ENCODE data around the gene CD46.

The CD46 gene

GRCh38 chr1:207839083-207839413 lies 87.2 kb downstream of the CD46 start:
- ChIA-PET POLR2A (no interaction called here), CTCF (no interaction called here)
- TF ChIP-seq ARNT (IDR thresholded peaks at IDR 0.05) (no peak), SP1 (IDR thresholded peaks at IDR 0.05) (no peak), BHLHE40 (IDR thresholded peaks at IDR 0.05; ENCODE audit: borderline replicate concordance) (no peak), ZNF384 (IDR thresholded peaks at IDR 0.05) (no peak), CTBP1 (IDR thresholded peaks at IDR 0.05; ENCODE audit: borderline replicate concordance) (no peak), FOXA1 (IDR thresholded peaks at IDR 0.05) (no peak), ELF4 (IDR thresholded peaks at IDR 0.05) (no peak)
- DNase-seq (ENCODE audit: extremely low spot score) = no peak

- TF ChIP-seq LEF1 (IDR thresholded peaks at IDR 0.05; ENCODE audit: borderline replicate concordance) (no peak), ZNF384 (IDR thresholded peaks at IDR 0.05) (no peak), NFRKB (IDR thresholded peaks at IDR 0.05) (no peak), TARDBP (IDR thresholded peaks at IDR 0.05) (no peak), SUZ12 (IDR thresholded peaks at IDR 0.05) (no peak), ELF4 (IDR thresholded peaks at IDR 0.05) (no peak), SP1 (IDR thresholded peaks at IDR 0.05) (no peak), BHLHE40 (IDR thresholded peaks at IDR 0.05; ENCODE audit: borderline replicate concordance) (no peak), FOXM1 (IDR thresholded peaks at IDR 0.05; ENCODE audit: borderline replicate concordance) (no peak), ARNT (IDR thresholded peaks at IDR 0.05) (no peak), CTBP1 (IDR thresholded peaks at IDR 0.05; ENCODE audit: borderline replicate concordance) (no peak), HDGF (IDR thresholded peaks at IDR 0.05; ENCODE audit: borderline replicate concordance) (no peak), FOXK2 (IDR thresholded peaks at IDR 0.05) (no peak), FOXA1 (IDR thresholded peaks at IDR 0.05) (no peak)
- CTCF ChIA-PET = no interaction called here
- POLR2A ChIA-PET = no interaction called here
- DNase-seq (ENCODE audit: extremely low spot score) = no peak
These were observed 88.5 kb downstream of the CD46 start for GRCh38 chr1:207840380-207840779.

- ChIA-PET CTCF (no interaction called here), POLR2A (no interaction called here)
- no peak for TF ChIP-seq FOXA1 (IDR thresholded peaks at IDR 0.05)
- no peak for TF ChIP-seq CTBP1 (IDR thresholded peaks at IDR 0.05; ENCODE audit: borderline replicate concordance)
- TF ChIP-seq SP1 (IDR thresholded peaks at IDR 0.05) = no peak
- no peak for TF ChIP-seq ZNF384 (IDR thresholded peaks at IDR 0.05)
- TF ChIP-seq HDGF (IDR thresholded peaks at IDR 0.05; ENCODE audit: borderline replicate concordance) = no peak
- TF ChIP-seq TARDBP (IDR thresholded peaks at IDR 0.05) = no peak
- TF ChIP-seq NFRKB (IDR thresholded peaks at IDR 0.05) = no peak
- no peak for TF ChIP-seq PKNOX1 (IDR thresholded peaks at IDR 0.05)
- TF ChIP-seq FOXM1 (IDR thresholded peaks at IDR 0.05; ENCODE audit: borderline replicate concordance) = no peak
- no peak for TF ChIP-seq LEF1 (IDR thresholded peaks at IDR 0.05; ENCODE audit: borderline replicate concordance)
- TF ChIP-seq BHLHE40 (IDR thresholded peaks at IDR 0.05; ENCODE audit: borderline replicate concordance) = no peak
- no peak for TF ChIP-seq L3MBTL2 (conservative IDR thresholded peaks at IDR 0.05)
- no peak for TF ChIP-seq ELF4 (IDR thresholded peaks at IDR 0.05)
- no peak for TF ChIP-seq SUZ12 (IDR thresholded peaks at IDR 0.05)
- no peak for TF ChIP-seq FOXK2 (IDR thresholded peaks at IDR 0.05)
- no peak for TF ChIP-seq ARNT (IDR thresholded peaks at IDR 0.05)
- DNase-seq (ENCODE audit: extremely low spot score) = no peak
These were observed 89.4 kb downstream of the CD46 start for GRCh38 chr1:207841293-207841692.

- TF ChIP-seq CTBP1 (IDR thresholded peaks at IDR 0.05; ENCODE audit: borderline replicate concordance) = no peak
- no peak for TF ChIP-seq LEF1 (IDR thresholded peaks at IDR 0.05; ENCODE audit: borderline replicate concordance)
- TF ChIP-seq TARDBP (IDR thresholded peaks at IDR 0.05) = no peak
- no peak for TF ChIP-seq FOXK2 (IDR thresholded peaks at IDR 0.05)
- no peak for TF ChIP-seq BHLHE40 (IDR thresholded peaks at IDR 0.05; ENCODE audit: borderline replicate concordance)
- no peak for TF ChIP-seq ARNT (IDR thresholded peaks at IDR 0.05)
- no peak for TF ChIP-seq FOXM1 (IDR thresholded peaks at IDR 0.05; ENCODE audit: borderline replicate concordance)
- TF ChIP-seq HDGF (IDR thresholded peaks at IDR 0.05; ENCODE audit: borderline replicate concordance) = no peak
- ChIA-PET CTCF (no interaction called here), POLR2A (no interaction called here)
- no peak for DNase-seq (ENCODE audit: extremely low spot score)
These were observed 90.0 kb downstream of the CD46 start for GRCh38 chr1:207841901-207842300.

GRCh38 chr1:207842506-207842905 lies 90.7 kb downstream of the CD46 start:
- ChIA-PET POLR2A (no interaction called here), CTCF (no interaction called here)
- TF ChIP-seq TARDBP (IDR thresholded peaks at IDR 0.05) = no peak
- no peak for TF ChIP-seq ELF4 (IDR thresholded peaks at IDR 0.05)
- no peak for TF ChIP-seq ARNT (IDR thresholded peaks at IDR 0.05)
- no peak for TF ChIP-seq ZNF384 (IDR thresholded peaks at IDR 0.05)
- TF ChIP-seq LEF1 (IDR thresholded peaks at IDR 0.05; ENCODE audit: borderline replicate concordance) = no peak
- TF ChIP-seq BHLHE40 (IDR thresholded peaks at IDR 0.05; ENCODE audit: borderline replicate concordance) = no peak
- no peak for TF ChIP-seq FOXA1 (IDR thresholded peaks at IDR 0.05)
- no peak for TF ChIP-seq FOXM1 (IDR thresholded peaks at IDR 0.05; ENCODE audit: borderline replicate concordance)
- TF ChIP-seq HDGF (IDR thresholded peaks at IDR 0.05; ENCODE audit: borderline replicate concordance) = no peak
- no peak for TF ChIP-seq SUZ12 (IDR thresholded peaks at IDR 0.05)
- TF ChIP-seq PKNOX1 (IDR thresholded peaks at IDR 0.05) = no peak
- no peak for TF ChIP-seq CTBP1 (IDR thresholded peaks at IDR 0.05; ENCODE audit: borderline replicate concordance)
- no peak for DNase-seq (ENCODE audit: extremely low spot score)

- no peak for DNase-seq (ENCODE audit: extremely low spot score)
- TF ChIP-seq CTBP1 (IDR thresholded peaks at IDR 0.05; ENCODE audit: borderline replicate concordance) = no peak
- TF ChIP-seq SUZ12 (IDR thresholded peaks at IDR 0.05) = no peak
- no peak for TF ChIP-seq ARNT (IDR thresholded peaks at IDR 0.05)
- TF ChIP-seq L3MBTL2 (conservative IDR thresholded peaks at IDR 0.05) = no peak
- ChIA-PET CTCF (no interaction called here), POLR2A (no interaction called here)
These were observed 92.5 kb downstream of the CD46 start for GRCh38 chr1:207844371-207844770.

All from HEK293T (cell line).